HCT116 (cell line): ENCODE results near the gene MSMP.

Experiments
- EZH2 ChIP-seq: fragments of 200-600 bp; sonication (generic); IDR thresholded peaks from 2 replicates; pipeline ENCODE4 v1.6.1; 2017; ENCODE audit warnings: antibody characterized with exemption, mixed run types
- EZH2phosphoT487 ChIP-seq: fragments of 200-600 bp; IDR thresholded peaks from 2 replicates; pipeline ENCODE4 v1.6.1; 2018; ENCODE audit warnings: antibody characterized with exemption, borderline replicate concordance
- POLR2A ChIP-seq: IDR thresholded peaks from 2 replicates; pipeline ENCODE4 v1.7.0; 2011; ENCODE audit warnings: borderline replicate concordance; ENCODE audit not compliant: insufficient read depth, insufficient read length; ENCODE audit errors: extremely low read depth
- RAD21 ChIP-seq: IDR thresholded peaks from 2 replicates; pipeline ENCODE4 v1.6.1; 2012; ENCODE audit warnings: low read depth, mild to moderate bottlenecking
- SP1 ChIP-seq: IDR thresholded peaks from 2 replicates; pipeline ENCODE4 v1.6.1; 2012; ENCODE audit warnings: low read depth
- TF ChIP-seq, protein P1 (sequence below): IDR thresholded peaks from 2 replicates; pipeline ENCODE4 v1.6.1; 2012
- TF ChIP-seq, protein P2 (sequence below), 3 experiments: fragments of 200-600 bp in 1 of 3; sonication (generic) in 1 of 3; IDR thresholded peaks in 2 of 3; conservative IDR thresholded peaks in 1 of 3; 2 replicates each; pipeline ENCODE4 v1.5.1; 2012 to 2017; ENCODE audit warnings: low read depth in 2 of 3, low read length in 2 of 3, antibody characterized with exemption in 1 of 3, borderline replicate concordance in 1 of 3, control low read depth in 1 of 3, mild to moderate bottlenecking in 1 of 3, mixed read lengths in 1 of 3, mixed run types in 1 of 3, moderate library complexity in 1 of 3; ENCODE audit not compliant: insufficient read depth in 1 of 3

DNA sequence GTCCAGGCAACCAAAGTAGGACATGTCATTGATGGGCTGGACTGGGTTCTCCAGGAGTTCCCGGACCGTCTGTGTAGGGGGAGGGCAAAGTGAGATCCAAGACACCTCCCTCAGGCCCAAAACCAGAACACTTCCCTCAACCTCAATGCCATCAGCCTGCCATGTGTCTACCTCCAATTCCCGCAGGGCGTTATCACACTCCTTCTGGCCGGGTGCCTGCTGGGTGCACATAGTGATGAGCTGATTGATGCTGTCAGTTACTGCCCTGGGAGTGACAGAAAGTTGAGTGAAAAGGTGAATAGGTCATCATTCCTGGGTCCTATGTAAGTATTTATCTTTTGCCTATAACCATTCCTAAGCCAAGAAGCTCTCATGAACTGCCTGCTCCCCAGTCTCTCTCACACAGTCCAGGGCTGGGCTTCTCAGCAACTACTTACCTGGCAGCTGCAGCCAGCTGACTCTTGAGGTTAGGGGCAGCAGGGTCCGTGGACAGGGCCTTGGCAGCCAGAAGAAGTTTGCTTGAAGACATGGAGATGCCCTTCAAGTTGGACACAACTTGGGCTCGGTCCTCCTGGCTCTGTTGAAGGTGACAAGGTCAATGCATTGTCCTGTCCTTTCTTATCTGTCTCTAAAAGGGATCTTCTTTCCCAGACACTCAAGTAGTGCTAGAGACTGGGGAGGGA lies 43.1 kb downstream of the MSMP start:
- TF ChIP-seq POLR2A (no peak), EZH2 (no peak), RAD21 (no peak), SP1 (no peak), EZH2phosphoT487 (no peak)
- TF ChIP-seq, protein P1, sequence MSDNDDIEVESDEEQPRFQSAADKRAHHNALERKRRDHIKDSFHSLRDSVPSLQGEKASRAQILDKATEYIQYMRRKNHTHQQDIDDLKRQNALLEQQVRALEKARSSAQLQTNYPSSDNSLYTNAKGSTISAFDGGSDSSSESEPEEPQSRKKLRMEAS = no peak
- TF ChIP-seq, protein P2, sequence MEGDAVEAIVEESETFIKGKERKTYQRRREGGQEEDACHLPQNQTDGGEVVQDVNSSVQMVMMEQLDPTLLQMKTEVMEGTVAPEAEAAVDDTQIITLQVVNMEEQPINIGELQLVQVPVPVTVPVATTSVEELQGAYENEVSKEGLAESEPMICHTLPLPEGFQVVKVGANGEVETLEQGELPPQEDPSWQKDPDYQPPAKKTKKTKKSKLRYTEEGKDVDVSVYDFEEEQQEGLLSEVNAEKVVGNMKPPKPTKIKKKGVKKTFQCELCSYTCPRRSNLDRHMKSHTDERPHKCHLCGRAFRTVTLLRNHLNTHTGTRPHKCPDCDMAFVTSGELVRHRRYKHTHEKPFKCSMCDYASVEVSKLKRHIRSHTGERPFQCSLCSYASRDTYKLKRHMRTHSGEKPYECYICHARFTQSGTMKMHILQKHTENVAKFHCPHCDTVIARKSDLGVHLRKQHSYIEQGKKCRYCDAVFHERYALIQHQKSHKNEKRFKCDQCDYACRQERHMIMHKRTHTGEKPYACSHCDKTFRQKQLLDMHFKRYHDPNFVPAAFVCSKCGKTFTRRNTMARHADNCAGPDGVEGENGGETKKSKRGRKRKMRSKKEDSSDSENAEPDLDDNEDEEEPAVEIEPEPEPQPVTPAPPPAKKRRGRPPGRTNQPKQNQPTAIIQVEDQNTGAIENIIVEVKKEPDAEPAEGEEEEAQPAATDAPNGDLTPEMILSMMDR (IDR thresholded peaks at IDR 0.05 in 2 of 3, conservative IDR thresholded peaks at IDR 0.05 in 1 of 3; ENCODE audit: borderline replicate concordance in 1 of 3, insufficient read depth in 1 of 3, low read depth in 2 of 3, low read length in 2 of 3) = no peak
